Liver (tissue), 3 donors: ENCODE measurements around the gene AKT3.

ENCODE experiments used
- ATF3 ChIP-seq: IDR thresholded peaks from 2 replicates; pipeline ENCODE4 v1.6.1; 2016; ENCODE audit warnings: antibody characterized with exemption
- CTCF ChIP-seq: fragments of 150-350 bp; IDR thresholded peaks from 2 replicates; pipeline ENCODE4 v1.5.1; 2017; ENCODE audit warnings: improper control_type of control experiment, low read depth, low read length; ENCODE audit not compliant: missing input control
- GABPA ChIP-seq, 2 donors: IDR thresholded peaks in 1 of 2; conservative IDR thresholded peaks in 1 of 2; 2 replicates each; pipeline ENCODE4 v1.6.1; 2016; ENCODE audit warnings: antibody characterized with exemption in 2 of 2, mild to moderate bottlenecking in 1 of 2, moderate library complexity in 1 of 2
- donor health status: healthy.
- donor health status: healthy.

GRCh38 chr1:243756529-243756928, 93.5 kb downstream of the AKT3 start:
- TF ChIP-seq CTCF (no peak), ATF3 (no peak), GABPA (IDR thresholded peaks at IDR 0.05 in 1 of 2, conservative IDR thresholded peaks at IDR 0.05 in 1 of 2) (no peak)
